Germinal center (tissue), 1 donor: ENCODE data around the gene LAMTOR2.
"Not testable (repeated sequence)": the region's sequence is repeated elsewhere in the genome, so short reads cannot be mapped to it uniquely, and the experiment has no call there.

ENCODE experiments used
- DNase-seq: peaks from one replicate; pipeline ENCODE4 v3.0.0; 2012; ENCODE audit warnings: mixed read lengths, low spot score

Gene LAMTOR2

DNA sequence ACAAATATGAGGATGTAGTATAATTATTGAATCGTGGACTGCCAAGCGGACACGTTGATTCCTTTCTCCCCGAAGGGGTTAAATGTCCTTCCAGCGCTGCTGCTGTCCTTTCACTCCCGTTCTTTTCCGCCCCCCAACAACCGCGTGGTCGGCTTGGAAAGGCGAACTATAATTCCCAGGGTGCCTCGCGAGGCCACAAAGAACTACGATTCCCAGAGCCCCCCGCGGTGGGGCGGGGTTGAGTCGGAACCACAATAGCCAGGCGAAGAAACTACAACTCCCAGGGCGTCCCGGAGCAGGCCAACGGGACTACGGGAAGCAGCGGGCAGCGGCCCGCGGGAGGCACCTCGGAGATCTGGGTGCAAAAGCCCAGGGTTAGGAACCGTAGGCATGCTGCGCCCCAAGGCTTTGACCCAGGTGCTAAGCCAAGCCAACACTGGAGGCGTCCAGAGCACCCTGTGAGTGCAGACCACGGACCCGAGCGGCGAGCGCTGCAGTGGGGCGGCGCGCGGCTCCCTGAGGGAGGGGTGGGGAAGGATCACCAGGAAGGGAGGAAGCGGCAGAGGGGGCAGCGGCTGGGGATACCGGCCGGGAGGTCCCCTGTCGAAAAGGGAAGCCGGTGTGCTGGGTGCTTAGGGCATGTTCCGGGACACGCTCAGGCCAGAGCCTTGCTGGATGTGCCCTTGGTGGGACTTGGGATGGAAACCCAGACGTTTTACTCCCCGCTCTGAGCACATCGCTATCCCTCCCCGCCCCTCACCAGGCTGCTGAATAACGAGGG is at the start of gene LAMTOR2:
Gene LAMTOR2 (plus strand): TSS at position 283 of the 781 bp plus-strand sequence. CDS start 108 bp downstream, at position 391.
- DNase-seq: peak; percentile 94

GRCh38 chr1:156004843-156005584 is 49.6 kb upstream of the LAMTOR2 start:
- no peak for DNase-seq

DNA sequence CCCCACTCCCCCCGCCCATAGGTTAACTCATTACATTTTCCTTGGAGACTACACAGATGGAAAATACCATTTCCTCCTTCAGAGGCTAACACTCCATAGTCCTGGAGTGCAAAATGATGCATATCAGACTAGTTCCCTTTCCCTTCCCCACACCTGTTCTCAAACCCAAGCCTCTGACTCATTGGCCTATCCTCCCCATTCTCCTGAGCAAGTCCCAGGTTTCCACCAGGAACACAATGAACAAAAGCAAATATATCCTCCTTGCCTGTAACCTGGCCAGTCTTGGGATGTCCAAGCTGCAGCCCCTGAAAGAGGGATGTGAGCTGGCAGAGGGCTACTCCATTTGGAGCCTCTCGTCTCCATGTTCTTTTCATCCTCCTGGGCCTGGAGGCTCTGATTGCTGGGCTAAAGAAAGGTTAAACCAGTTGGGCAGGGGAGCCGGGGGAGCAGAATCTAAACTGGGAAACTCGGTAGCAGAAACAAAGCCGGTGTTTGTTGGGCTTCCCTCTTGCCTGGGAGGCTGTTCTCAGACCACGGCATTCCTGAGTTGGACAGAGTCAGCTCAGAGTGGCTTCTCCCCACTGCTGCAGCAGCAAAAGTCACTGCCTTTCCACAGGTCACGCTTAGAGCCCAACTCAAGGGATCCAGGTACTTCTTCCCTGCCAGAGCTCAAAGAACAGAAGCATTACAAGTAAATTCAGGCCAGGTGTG is 47.8 kb upstream of the LAMTOR2 start:
- no peak for DNase-seq

GRCh38 chr1:156009404-156009803 is 45.2 kb upstream of the LAMTOR2 start:
- DNase-seq: no peak

- DNase-seq: peak; percentile 58
Measured at GRCh38 chr1:156012051-156012817, 42.3 kb upstream of the LAMTOR2 start.

DNA sequence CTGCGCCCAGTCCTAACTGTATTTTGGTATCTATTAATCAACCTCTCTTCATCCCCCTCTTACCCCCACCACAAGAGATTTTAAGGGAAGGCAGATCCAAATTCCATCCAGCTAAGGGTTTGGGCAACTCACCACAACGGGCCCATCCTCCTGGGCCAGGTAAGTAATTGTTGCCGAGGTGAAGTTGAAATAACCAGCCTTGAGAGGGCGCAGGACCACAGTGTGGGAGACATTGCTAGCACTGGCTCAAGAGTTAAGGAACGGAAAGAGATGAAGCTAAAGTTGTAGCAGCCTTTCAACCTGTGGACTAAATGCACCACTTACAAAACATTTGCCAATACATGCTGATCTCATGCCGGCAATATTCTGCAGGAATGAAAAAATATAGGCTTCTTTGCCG is 39.8 kb upstream of the LAMTOR2 start:
- no peak for DNase-seq

DNA sequence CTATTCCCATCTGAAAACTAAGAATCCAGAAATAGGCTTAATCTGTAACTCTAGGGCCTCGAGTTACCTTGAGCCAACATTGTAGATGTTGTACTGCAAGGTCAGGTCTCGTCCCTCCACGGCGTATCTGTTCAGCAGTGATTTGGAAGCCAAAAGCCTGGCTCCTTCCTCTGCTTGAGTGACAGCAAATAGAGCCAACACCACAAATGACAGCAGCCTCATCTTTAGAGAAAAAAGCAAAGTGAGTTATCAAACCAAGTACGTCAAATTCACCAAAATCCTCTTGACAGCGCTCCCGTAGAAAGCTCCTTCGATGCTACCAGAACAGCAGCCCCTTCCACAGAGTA is 34.7 kb upstream of the LAMTOR2 start:
- DNase-seq: no peak

DNA sequence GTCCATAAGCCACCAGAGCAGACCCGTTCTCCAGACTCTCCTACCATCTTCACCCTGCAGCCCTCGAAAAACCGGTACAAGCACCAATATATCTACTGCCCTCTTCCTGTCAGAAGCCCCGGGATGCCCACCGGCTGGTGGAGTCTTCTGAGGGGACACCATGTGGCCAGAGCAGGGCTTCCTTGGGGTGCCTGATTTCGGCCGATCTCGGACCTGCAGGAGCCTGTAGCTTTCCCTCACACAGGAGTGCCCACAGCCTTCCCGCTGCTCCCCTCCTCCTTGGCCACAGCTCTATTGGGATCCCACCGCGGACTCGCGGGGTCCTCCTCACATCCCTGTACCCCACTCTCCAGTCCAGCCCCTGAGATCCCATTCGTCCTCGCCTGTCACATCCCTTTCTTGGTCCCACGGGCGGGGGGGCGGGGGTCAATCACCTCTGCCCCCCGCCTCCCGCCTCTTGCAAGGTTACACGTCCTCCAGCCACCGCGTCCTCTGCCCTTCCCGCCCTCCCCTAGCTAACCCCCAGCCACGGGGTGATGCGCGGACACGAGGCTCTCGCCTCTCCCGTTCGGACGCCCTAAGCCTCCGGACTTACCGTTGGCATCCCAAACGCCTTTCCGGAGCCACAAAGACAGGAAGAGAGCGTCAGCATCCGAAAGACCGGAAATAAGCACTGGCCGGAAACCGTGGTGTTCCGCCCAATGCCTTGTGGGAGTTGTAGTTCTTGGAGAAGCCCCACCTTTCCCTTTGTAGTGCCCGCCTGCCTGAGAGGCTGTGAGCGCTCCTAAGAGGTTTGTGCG is 34.1 kb upstream of the LAMTOR2 start, which contains the start of gene SSR2:
Gene SSR2 (minus strand): TSS at position 659 of the 800 bp plus-strand sequence. CDS start 784 bp downstream, outside the sequence.
- DNase-seq: peak; percentile 95

DNA sequence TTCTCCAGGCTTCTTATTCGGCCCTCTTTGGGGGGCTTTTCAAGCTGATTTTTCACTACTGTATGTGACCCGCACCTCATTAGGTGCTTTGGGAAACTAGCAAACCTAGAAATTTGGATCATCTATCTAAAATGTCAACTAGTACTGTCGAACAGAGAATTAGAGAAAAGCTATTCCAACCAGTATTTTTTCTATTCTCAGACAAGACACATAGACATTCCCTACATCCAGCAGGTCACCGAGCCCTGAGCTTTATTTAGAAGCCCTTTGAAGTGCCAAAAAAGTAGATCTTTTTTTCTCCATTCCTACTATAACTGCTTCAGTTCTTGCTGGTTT is 33.5 kb upstream of the LAMTOR2 start:
- no peak for DNase-seq

- DNase-seq: no peak
Measured at GRCh38 chr1:156021954-156022353, 32.6 kb upstream of the LAMTOR2 start.

GRCh38 chr1:156024801-156025200 is 29.8 kb upstream of the LAMTOR2 start:
- no peak for DNase-seq

DNA sequence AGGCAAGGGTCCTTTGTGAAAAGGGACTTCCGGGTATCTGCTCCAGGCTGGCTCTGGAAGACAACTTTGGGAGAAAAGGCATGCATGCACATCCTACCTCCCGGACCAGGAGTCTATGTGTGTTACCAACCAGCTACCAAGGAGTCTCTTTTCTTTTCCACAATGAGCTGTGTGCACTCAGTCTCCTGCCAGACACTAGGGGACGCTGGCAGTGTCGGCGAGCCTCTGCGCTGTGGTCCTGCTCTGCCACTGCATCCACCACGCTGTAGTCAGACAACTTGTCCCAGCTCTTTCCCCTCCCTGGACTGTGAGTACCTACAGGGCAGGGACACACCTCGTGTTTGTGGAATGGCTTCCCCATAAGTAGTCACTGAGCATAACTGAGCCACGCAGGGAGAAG is 28.7 kb upstream of the LAMTOR2 start:
- DNase-seq: peak; percentile 60

DNA sequence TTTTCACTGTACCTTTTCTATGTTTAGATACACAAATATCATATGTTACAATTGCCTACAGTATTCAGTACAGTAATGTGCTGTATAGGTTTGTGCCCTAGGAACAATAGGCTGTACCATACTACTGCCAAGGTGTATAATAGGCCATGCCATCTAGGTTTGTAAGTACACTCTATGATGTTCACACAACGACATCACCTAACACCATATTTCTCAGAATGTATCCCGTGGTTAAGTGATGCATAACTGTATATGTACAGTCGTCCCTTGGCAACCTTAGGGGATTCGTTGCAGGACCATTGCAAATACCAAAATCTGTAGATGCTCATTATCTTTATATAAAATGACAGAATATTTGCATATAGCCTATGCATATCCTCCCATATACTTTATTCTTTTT is 28.0 kb upstream of the LAMTOR2 start:
- DNase-seq: no peak

DNA sequence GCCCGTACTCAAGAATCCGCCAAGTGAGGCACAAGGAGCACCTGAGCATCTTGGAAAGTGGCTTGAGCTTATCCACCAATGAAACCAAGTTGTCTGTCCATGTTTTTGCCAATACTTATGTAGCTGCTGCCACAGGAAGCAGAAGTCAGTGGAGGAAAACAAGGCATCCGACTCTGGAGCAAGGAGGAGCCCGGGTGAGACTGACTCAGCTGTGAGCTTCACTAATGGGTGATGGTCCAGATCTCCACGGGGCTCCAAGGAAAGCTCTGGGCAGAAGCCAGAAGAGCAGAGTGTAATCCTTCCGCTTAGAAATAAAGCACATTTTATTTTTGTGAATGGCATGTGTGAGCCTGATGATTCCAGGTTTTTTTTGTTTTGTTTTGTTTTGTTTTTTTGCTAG is 21.6 kb upstream of the LAMTOR2 start:
- DNase-seq: no peak

DNA sequence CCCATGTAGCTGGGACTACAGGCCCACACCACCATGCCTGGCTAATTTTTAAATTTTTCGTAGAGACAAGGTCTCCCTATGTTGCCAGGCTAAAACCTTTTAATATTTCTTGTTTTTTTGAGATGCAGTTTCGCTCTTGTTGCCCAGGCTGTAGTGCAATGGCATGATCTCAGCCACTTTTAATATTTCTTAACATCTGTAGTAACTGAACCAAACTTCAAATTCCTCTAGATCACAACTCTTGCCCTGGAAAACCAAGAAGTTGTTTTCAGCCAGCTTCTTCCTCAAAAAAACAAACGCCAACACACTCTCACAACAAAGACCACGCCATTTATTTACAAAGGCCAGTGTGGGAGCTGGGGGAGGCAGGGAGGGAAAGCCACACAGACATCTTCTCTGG is 19.6 kb upstream of the LAMTOR2 start:
- not testable (repeated sequence) for DNase-seq

DNA sequence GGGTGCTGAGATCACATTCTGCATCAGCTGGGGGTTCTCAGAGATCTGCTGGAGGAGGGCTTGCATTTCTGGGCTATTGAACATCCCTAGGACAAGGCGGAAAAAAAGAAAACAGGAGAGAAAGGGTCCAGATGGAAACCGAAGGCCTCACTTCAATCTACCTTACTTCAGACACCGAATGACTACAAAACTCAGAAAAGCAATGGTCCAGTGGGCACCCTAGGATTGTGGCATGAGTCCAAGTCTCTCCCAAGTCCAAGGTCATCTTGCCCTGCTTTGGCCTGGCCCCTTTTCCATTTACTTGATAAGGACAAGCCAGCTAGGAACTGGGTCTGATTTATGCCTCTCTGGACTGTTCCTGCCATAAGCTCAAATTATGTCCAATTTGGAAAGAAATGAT is 11.8 kb upstream of the LAMTOR2 start:
- no peak for DNase-seq

GRCh38 chr1:156045076-156045475 is 9.5 kb upstream of the LAMTOR2 start:
- DNase-seq: no peak

GRCh38 chr1:156048663-156049258 is 5.8 kb upstream of the LAMTOR2 start:
- no peak for DNase-seq

DNA sequence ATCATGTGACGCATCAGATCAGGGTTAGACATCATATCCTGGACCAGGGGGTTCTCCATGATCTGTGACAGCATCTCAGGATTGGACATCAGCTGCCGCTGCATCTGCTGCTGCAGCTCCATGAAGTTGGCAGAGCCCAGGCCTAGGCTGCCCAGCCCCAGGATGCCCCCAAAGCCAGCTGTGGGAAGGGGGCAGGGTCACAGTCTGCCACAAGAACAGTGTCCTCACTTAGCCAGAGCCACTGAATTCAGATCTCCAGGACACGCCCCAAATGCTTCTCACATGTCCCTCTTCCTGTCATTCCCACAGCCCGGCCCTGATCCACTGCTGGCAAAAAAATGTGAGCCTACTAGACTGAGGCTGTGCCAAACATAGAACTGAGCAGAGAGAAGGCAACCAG is 4.2 kb upstream of the LAMTOR2 start:
- no peak for DNase-seq

DNA sequence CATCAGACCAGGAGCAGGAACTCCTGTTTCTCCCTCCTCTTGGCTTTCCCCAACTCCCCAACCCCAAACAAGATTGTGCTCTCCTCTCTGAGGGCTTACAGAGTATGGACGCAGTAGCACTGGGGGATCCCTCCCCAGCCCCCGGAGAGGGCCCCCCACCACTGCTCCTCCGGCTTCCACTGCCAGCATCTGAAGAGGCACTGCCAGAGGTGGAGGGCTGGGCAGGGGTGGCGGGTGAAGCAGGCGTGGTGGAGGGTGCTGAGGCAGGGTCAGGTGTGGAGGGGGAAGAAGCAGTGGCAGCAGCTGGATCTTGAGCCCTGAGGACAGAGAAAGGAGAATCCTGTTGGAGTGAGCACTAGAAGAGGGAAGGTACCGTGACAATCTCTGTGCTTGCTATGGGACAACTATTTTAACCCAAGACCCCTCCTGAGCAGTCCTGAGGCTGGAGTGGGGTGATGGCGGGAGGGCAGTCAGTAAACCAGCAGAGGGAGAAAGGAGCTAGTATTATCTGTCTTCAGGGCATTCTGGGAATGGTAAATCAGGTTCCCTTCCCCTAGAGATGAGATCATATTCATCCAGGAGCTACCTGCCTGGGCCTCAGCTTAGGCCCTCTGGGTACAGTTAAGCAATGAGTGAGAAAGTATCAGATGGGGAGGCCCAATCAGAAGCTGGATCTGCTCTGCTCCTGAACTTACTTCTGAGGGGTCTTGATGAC is 3.4 kb upstream of the LAMTOR2 start:
- no peak for DNase-seq
